Muscle layer of duodenum (tissue), 2 donors: ENCODE measurements around the gene SLC9A3.

Source experiments
- H3K27ac ChIP-seq: one replicate; pipeline ENCODE4 v1.7.0; 2013; ENCODE audit warnings: mild to moderate bottlenecking, low read length
- H3K27me3 ChIP-seq: one replicate; pipeline ENCODE4 v1.7.0; 2013; ENCODE audit warnings: low read depth, mild to moderate bottlenecking, control low read depth, low read length
- H3K36me3 ChIP-seq, 2 donors: one replicate each; pipeline ENCODE4 v1.7.0; 2013; ENCODE audit warnings: low read length in 2 of 2, control low read depth in 1 of 2, mild to moderate bottlenecking in 1 of 2; ENCODE audit not compliant: insufficient read depth in 2 of 2, control insufficient read depth in 1 of 2
- H3K4me1 ChIP-seq, 2 donors: one replicate each; pipeline ENCODE4 v1.7.0; 2013; ENCODE audit warnings: low read length in 2 of 2, mild to moderate bottlenecking in 2 of 2, control low read depth in 1 of 2, moderate library complexity in 1 of 2; ENCODE audit not compliant: insufficient read depth in 2 of 2, control insufficient read depth in 1 of 2
- H3K4me3 ChIP-seq, 2 donors: one replicate each; pipeline ENCODE4 v1.7.0; 2013; ENCODE audit warnings: low read length in 2 of 2, low read depth in 1 of 2, mild to moderate bottlenecking in 1 of 2
- H3K9me3 ChIP-seq, 2 donors: one replicate each; pipeline ENCODE4 v1.7.0; 2013; ENCODE audit warnings: low read length in 2 of 2, control low read depth in 1 of 2, mild to moderate bottlenecking in 1 of 2; ENCODE audit not compliant: control insufficient read depth in 1 of 2
- donor health status: healthy.

Gene SLC9A3

DNA sequence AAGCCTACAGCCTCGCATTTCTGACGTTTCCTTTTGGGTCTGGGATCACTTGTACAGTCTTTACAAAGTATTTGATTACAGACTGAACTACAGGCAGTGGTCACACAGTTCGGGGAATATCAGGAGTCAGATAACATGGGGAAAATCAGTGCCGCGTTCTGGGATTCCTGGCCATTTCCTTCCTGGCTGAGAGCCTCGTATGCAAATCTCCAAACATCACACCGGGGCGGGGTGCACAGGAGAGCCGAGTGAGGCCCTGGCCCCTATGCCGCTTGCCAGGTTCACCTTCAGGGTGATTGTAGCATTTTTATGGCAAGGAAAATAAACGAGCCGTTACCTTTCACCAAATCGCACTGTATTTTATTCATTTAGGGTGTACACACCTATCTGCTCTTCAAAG lies 29.6 kb upstream of the SLC9A3 start:
- Histone ChIP-seq H3K27ac (no peak overlapping the region), H3K9me3 (no peaks in the 10 kb centered on the region), H3K27me3 (no peaks in the 10 kb centered on the region), H3K4me1 (no peaks in the 10 kb centered on the region), H3K4me3 (no peak overlapping the region), H3K36me3 (no peaks in the 10 kb centered on the region)

DNA sequence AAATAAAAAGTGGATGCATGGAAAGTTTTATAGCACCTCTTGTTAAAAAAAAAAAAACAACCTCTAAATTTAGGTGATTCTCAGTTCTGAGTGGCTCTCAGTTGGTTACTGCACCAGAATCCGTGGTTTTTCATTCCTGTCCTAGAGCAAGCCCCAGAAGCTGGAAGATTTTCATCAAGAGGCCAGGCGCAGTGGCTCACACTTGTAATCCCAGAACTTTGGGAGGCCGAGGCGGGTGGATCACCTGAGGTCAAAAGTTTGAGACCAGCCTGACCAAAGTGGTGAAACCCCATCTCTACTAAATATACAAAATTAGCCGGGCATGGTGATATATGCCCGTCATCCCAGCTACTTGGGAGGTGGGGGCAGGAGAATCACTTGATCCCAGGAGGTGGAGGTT lies 27.2 kb upstream of the SLC9A3 start:
- no peaks in the 10 kb centered on the region for H3K4me1 ChIP-seq
- H3K36me3 ChIP-seq: no peaks in the 10 kb centered on the region
- H3K9me3 ChIP-seq: no peaks in the 10 kb centered on the region
- no peak overlapping the region for H3K4me3 ChIP-seq
- H3K27ac ChIP-seq: no peak overlapping the region
- no peaks in the 10 kb centered on the region for H3K27me3 ChIP-seq

DNA sequence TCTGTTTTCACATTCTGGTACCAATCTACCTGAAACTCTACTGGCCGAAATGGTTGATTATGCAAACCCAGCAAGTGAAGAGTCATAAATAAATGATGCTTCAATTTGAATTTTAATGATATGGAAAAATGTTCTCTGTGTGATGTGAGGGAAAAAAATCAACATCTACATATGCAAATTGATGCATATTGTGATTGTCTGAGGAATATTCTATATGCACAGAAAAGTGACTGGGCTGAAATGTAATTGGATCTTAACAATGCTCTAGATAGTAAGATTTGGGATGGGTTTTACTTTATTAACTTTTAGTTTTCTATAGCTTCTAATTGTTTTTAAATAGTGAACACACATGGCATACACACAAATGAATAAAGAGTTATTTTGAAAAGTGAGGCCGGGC lies 25.0 kb upstream of the SLC9A3 start:
- no peaks in the 10 kb centered on the region for H3K4me1 ChIP-seq
- no peaks in the 10 kb centered on the region for H3K27me3 ChIP-seq
- no peak overlapping the region for H3K4me3 ChIP-seq
- no peaks in the 10 kb centered on the region for H3K9me3 ChIP-seq
- no peak overlapping the region for H3K27ac ChIP-seq
- no peaks in the 10 kb centered on the region for H3K36me3 ChIP-seq

DNA sequence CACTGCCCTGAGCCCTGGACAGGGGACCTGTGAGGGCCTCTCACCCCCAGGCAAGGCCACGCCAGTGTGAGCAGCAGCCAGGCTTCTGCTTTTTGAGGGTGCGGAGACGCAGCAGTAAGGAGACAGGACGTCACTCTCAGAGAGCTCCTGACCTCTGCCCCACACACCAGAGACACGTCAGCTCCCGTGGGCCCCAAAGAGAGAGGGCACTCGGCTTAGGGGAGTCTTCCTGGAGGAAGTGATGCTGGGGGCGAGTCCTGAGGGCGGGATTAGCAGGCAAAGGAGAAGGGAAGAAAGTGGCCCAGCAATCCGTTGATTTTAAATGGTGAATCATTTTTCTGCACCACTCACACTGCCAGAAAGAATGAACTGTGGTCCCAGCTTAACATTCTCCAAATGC lies 24.0 kb upstream of the SLC9A3 start:
- Histone ChIP-seq H3K36me3 (no peaks in the 10 kb centered on the region), H3K4me3 (no peak overlapping the region), H3K9me3 (no peaks in the 10 kb centered on the region), H3K4me1 (no peaks in the 10 kb centered on the region), H3K27me3 (no peaks in the 10 kb centered on the region), H3K27ac (no peak overlapping the region)

DNA sequence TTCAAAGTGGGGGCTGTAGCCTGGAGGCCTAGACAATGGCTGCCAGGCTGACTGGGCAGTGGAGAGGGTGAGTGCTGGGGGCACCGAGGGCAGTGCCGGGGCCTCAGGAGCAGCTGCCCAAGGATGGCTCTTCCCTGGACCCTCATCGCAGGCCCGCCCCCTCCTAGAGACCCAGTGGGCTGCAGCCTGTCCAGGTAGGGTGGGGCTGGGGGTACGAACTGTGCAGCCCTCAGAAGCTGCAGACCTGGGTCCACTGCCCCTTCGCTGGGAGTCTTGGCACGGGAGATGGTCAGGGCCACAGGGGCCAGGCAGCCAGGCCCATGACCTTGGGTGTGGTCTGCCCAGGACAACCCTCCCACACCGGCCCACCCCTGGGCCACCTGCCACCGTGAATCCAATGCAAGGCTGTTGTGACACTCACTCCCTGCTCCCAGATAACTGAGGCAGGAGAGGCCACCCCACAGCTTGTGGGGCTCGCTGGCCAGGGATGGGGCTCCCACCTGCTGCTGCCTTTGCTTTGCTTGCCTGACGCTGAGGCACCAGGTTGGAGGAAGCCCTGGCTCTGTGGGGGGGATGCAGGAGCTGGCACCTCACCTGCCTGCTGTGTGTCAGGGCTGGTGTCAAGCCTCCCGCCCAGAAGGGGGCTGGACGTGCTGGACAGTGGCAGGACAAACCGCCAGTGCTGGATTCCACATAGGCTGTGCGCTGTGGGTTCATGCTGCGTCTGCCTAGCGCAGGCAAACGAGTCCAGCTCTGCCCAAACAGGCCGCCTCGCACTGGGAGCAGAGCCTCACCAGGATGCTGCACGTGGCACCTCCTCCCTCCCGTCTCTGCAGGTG lies 23.1 kb upstream of the SLC9A3 start:
- no peaks in the 10 kb centered on the region for H3K36me3 ChIP-seq
- no peaks in the 10 kb centered on the region for H3K4me1 ChIP-seq
- no peaks in the 10 kb centered on the region for H3K27me3 ChIP-seq
- H3K4me3 ChIP-seq: no peak overlapping the region
- no peak overlapping the region for H3K27ac ChIP-seq
- no peaks in the 10 kb centered on the region for H3K9me3 ChIP-seq

DNA sequence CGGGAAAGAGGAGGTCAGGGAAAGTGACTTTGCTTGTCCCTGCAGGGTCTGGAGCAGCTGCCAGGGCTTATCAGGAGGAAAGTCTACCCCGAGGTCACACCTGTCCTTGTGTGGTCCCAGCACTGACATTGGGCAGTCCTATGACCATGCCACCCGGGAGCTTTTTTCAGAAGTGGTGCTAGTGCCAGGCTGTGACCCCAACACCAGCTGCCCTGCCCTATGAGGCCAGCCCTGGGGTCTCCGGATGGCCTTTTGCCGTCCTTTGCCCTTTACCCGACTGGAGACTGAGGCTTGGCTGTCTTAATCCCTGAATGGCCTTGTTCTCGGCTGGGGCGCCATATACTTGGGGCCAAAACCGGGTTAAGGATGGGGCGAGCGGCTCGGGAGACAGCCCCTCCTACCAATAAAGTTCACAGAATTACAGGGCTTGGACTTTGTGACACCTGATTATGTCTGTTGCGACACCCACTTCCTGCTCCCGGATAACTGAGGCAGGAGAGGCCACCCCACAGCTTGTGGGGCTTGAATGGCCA lies 22.2 kb upstream of the SLC9A3 start:
- Histone ChIP-seq H3K4me3 (no peak overlapping the region), H3K36me3 (no peaks in the 10 kb centered on the region), H3K27me3 (no peaks in the 10 kb centered on the region), H3K4me1 (no peaks in the 10 kb centered on the region), H3K27ac (no peak overlapping the region), H3K9me3 (no peaks in the 10 kb centered on the region)

DNA sequence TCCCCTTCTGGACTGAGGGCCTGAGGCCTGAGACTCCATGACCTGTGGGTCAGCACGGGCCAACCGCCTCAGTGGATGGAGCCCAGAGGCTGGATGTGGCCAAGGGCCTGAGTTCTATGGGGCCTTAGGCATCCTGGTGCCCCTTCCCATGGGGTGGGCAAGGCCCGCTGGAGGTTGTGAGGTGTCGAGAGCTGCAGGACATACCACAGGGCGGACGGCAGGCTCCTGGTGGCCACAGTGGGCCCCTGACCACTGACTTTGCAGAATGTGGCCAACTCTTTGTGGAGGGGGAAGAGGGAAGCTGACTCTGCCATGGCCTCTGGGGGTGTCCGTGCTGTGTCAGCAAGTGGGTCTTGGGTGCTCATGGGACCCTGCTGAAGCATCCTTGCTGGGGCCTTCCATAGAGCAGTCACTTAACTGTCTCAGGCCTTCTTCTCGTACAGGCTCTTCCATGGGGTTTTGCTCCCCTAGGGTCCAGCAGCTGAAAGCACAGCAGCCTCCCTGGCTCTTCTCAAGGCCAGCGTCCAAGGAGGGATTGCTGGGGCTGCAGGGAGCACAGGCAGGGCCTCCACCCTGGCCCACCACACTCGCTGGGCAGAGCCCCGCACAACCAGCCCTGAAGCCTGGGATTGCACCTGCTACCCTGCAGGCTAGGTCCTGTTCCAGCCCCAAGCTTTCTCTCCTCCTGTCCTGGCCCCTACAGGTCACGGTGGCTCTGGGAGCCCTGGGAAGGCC lies 21.6 kb upstream of the SLC9A3 start:
- Histone ChIP-seq H3K4me1 (no peaks in the 10 kb centered on the region), H3K9me3 (no peaks in the 10 kb centered on the region), H3K27ac (no peak overlapping the region), H3K36me3 (no peaks in the 10 kb centered on the region), H3K27me3 (peaks cover 3% of the 10 kb centered on the region), H3K4me3 (no peak overlapping the region)

DNA sequence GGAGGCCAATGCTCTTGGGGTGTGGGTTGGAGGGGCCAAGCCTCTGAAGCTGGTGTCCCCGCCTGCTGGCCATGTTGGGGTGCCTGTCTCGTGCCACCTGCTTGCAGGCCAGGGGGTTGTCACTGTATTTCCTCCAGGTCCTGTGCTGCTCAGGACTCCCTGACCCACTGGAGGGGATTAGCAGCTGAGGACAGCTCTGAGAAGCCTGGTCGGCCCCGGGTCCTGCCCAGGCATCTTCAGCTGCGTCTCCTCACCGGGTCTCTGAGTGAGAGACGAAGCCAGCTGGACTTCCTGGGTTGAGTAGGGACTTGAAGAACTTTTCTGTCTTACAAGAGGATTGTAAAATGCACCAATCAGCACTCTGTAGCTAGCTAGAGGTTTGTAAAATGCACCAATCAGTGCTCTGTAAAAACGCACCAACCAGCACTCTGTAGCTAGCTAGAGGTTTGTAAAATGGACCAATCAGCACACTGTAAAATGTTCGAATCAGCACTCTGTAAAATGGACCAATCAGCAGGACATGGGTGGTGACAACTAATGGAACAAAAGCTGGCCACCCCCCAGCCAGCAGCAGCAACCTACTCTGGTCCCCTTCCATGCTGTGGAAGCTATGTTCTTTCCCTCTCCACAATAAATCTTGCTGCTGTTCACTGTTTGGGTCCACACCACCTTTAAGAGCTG lies 20.6 kb upstream of the SLC9A3 start:
- Histone ChIP-seq H3K4me1 (no peaks in the 10 kb centered on the region), H3K27me3 (peaks cover 8% of the 10 kb centered on the region), H3K9me3 (no peaks in the 10 kb centered on the region), H3K4me3 (no peak overlapping the region), H3K27ac (no peak overlapping the region), H3K36me3 (no peaks in the 10 kb centered on the region)

DNA sequence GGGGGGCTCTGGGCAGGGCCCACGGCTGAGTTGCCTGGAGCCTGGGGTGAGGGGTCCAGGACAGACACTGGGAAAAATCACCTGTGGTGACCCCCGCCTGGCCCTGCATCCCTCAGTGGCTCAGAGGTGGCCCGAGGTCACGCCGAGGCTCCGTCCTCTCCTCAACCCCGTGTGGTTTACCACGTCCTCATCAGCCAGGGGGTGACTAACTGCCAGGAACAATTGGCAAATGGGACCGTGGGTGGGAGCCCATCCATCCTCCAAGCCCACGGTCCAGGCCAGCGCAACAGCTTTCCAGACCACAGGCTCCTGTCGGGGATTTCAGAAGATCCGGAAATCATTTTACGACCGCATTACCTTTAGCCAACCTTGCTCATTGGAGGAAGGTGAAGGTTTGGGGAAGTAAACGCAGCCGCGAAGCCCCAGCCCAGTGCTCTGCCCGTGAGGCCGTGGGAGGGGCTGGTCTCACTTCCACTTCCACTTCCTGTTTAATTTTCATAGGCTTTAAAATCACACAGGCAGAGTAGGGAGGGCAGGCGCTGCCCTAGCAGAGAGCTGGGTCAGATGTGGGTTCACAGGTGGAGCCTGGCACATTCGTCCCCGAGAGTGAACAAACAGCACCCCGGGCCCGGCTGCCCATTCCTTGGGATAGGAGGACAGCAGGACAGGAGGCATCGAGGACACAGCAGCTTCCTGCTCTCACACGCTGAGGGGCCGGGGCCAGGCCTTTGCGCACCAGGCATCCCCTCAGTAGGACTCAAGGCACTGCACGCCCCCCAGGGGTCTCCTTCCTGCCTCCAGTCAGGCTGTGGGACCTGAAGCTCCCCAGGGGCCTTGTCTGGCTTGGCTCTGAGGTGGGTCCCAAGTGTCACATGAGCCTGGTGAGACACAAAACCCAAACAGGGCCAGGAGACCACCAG lies 19.8 kb upstream of the SLC9A3 start:
- Histone ChIP-seq H3K4me3 (no peak overlapping the region), H3K27ac (no peak overlapping the region)

DNA sequence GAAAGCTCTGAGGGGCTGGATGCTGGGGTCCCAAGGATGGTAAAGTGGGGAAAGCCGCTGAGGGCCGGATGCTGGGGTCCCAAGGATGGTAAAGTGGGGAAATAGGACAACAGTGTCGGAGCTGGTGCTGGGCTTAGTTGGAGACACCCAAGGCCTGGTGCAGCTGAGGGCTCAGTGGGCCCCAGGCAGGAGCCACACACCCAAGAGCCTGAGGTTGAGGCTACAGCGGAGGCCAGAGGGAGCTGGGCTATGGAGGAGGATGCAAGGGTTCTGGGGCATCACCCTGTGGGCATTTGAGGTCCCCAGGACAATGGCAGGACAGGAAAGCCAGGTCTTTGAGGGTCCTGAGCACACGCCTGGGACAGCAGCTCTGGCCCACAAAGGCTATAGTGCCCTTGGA lies 19.1 kb upstream of the SLC9A3 start:
- Histone ChIP-seq H3K9me3 (no peaks in the 10 kb centered on the region), H3K36me3 (no peaks in the 10 kb centered on the region), H3K4me3 (no peak overlapping the region), H3K4me1 (no peaks in the 10 kb centered on the region), H3K27ac (no peak overlapping the region), H3K27me3 (peaks cover 16% of the 10 kb centered on the region)

More for the DNA sequence above, 19.8 kb upstream of the SLC9A3 start:
- H3K36me3 ChIP-seq: no peaks in the 10 kb centered on the region
- no peaks in the 10 kb centered on the region for H3K9me3 ChIP-seq
- H3K27me3 ChIP-seq: peaks cover 9% of the 10 kb centered on the region
- H3K4me1 ChIP-seq: no peaks in the 10 kb centered on the region
